GM12878 (cell line): ENCODE measurements around the gene PRKCB. TPM values are rescaled to one million over a fixed set of nuclear protein-coding genes. Genes with fewer than 3 reads are reported as not detected.

Source experiments
- ATAC-seq: fragments of 200-7000 bp; cut with Tn5 transposase; 3 replicates; pipeline ENCODE4 v1.9.1; 2020; ENCODE audit warnings: mild to moderate bottlenecking, moderate library complexity
- BruUV-seq: library from RNA; stranded (reverse); fragments of 400-500 nt; replicated peaks from 2 replicates; lab custom pipeline; 2021; lab: Mats Ljungman, UMichigan
- CTCF ChIA-PET: fragments of 300-600 bp; sonication (Branson Sonifier 250); formaldehyde crosslinking; extraction: SDS; loops from one replicate; lab custom pipeline; 2021; ENCODE audit warnings: inconsistent platforms; lab: Yijun Ruan, JAX
- POLR2A ChIA-PET: fragments of 350-600 bp; formaldehyde crosslinking; extraction: SDS; loops from one replicate; lab custom pipeline; 2021; ENCODE audit warnings: inconsistent platforms; lab: Charles Lee
- RAD21 ChIA-PET: fragments of 300-600 bp; sonication (Branson Sonifier 250); formaldehyde crosslinking; loops from one replicate; lab custom pipeline; 2023; ENCODE audit warnings: antibody characterized with exemption; ENCODE audit not compliant: unreplicated experiment; lab: Charles Lee
- SMC1A ChIA-PET: fragments of 300-600 bp; sonication (Branson Sonifier 250); formaldehyde crosslinking; loops from one replicate; lab custom pipeline; 2023; ENCODE audit not compliant: unreplicated experiment, uncharacterized antibody; lab: Charles Lee
- DNase-seq: peaks from one replicate; pipeline ENCODE4 v3.0.0-alpha.2; 2011; ENCODE audit warnings: low read depth, low spot score
- FAIRE-seq: peaks from 3 replicates; lab custom pipeline; 2011; peaks lifted over from hg19 to GRCh38; lab: Jason Lieb, UNC
- H2AFZ ChIP-seq: 2 replicates; pipeline ENCODE4 v1.6.0; 2011; ENCODE audit warnings: low read depth, low read length, control low read depth; ENCODE audit not compliant: control insufficient read depth
- H3K27ac ChIP-seq: 2 replicates; pipeline ENCODE4 v1.5.1; 2011; ENCODE audit warnings: control low read depth; ENCODE audit not compliant: control insufficient read depth, insufficient read depth
- H3K27me3 ChIP-seq, 2 experiments: replicated peaks in 1 of 2; 2 replicates each; pipeline versions ENCODE4 v1.6.0 to v1.6.1; 2011; ENCODE audit warnings: low read length in 1 of 2; ENCODE audit not compliant: control insufficient read depth in 2 of 2, insufficient read depth in 2 of 2
- H3K36me3 ChIP-seq, 2 experiments: 2 replicates each; pipeline ENCODE4 v1.5.1; 2011; ENCODE audit warnings: low read length in 1 of 2; ENCODE audit not compliant: control insufficient read depth in 2 of 2, insufficient read depth in 2 of 2
- H3K4me1 ChIP-seq: 2 replicates; pipeline ENCODE4 v1.6.1; 2011; ENCODE audit warnings: mild to moderate bottlenecking, low read length, moderate library complexity, mixed read lengths; ENCODE audit not compliant: control insufficient read depth, insufficient read depth
- H3K4me2 ChIP-seq: 2 replicates; pipeline ENCODE4 v1.6.0; 2011; ENCODE audit warnings: control low read depth; ENCODE audit not compliant: control insufficient read depth, insufficient read depth
- H3K4me3 ChIP-seq: fragments of 200-600 bp; sonication (generic); 2 replicates; pipeline ENCODE4 v1.5.1; 2016
- H3K79me2 ChIP-seq: 2 replicates; pipeline ENCODE4 v1.6.0; 2011; ENCODE audit warnings: low read length; ENCODE audit not compliant: control insufficient read depth, insufficient read depth
- H3K9ac ChIP-seq: 2 replicates; pipeline ENCODE4 v1.8.0; 2011; ENCODE audit warnings: low read length, control low read depth, mixed read lengths; ENCODE audit not compliant: control insufficient read depth, insufficient read depth
- H3K9me3 ChIP-seq: replicated peaks from 3 replicates; pipeline ENCODE4 v1.5.1; 2011; ENCODE audit warnings: mild to moderate bottlenecking, low read length; ENCODE audit not compliant: control insufficient read depth, insufficient read depth
- H4K20me1 ChIP-seq: 2 replicates; pipeline ENCODE4 v1.6.0; 2011; ENCODE audit not compliant: control insufficient read depth, insufficient read depth
- BMI1 ChIP-seq: fragments of 450-650 bp; IDR thresholded peaks from 2 replicates; pipeline ENCODE4 v1.6.1; 2016; ENCODE audit warnings: mild to moderate bottlenecking, moderate library complexity, borderline replicate concordance
- ESRRA ChIP-seq: IDR thresholded peaks from 2 replicates; pipeline ENCODE4 v1.6.1; 2012; ENCODE audit warnings: mild to moderate bottlenecking, low read length, improper control_type of control experiment
- EZH2 ChIP-seq: IDR thresholded peaks from 2 replicates; pipeline ENCODE4 v1.6.1; 2012; ENCODE audit warnings: low read depth, mild to moderate bottlenecking, control low read depth, inconsistent platforms, low read length, borderline replicate concordance; ENCODE audit not compliant: control insufficient read depth
- FOS ChIP-seq: IDR thresholded peaks from 3 replicates; pipeline ENCODE4 v1.6.1; 2011; ENCODE audit warnings: borderline replicate concordance; ENCODE audit not compliant: insufficient read length; ENCODE audit errors: extremely low read depth
- FOXM1 ChIP-seq: IDR thresholded peaks from 2 replicates; pipeline ENCODE4 v1.6.1; 2012; ENCODE audit warnings: low read depth, mild to moderate bottlenecking, inconsistent platforms, low read length, moderate library complexity
- HDAC2 ChIP-seq: fragments of 200-600 bp; sonication (generic); IDR thresholded peaks from 2 replicates; pipeline ENCODE4 v1.6.1; 2017
- IKZF2 ChIP-seq, 2 experiments: fragments of 450-650 bp; IDR thresholded peaks; 2 replicates each; pipeline ENCODE4 v1.6.1; 2017; ENCODE audit warnings: mild to moderate bottlenecking in 2 of 2, moderate library complexity in 2 of 2
- JUNB ChIP-seq: IDR thresholded peaks from 2 replicates; pipeline ENCODE4 v1.6.1; 2016; ENCODE audit warnings: antibody characterized with exemption, mild to moderate bottlenecking
- PML ChIP-seq: IDR thresholded peaks from 2 replicates; pipeline ENCODE4 v1.6.1; 2012; ENCODE audit warnings: low read length, inconsistent platforms
- POLR2A ChIP-seq: IDR thresholded peaks from 2 replicates; pipeline ENCODE4 v1.6.1; 2011; ENCODE audit warnings: low read depth, mild to moderate bottlenecking, low read length
- RUNX3 ChIP-seq: IDR thresholded peaks from 2 replicates; pipeline ENCODE4 v1.6.1; 2012; ENCODE audit warnings: low read length, inconsistent platforms
- SMAD5 ChIP-seq: IDR thresholded peaks from 2 replicates; pipeline ENCODE4 v1.6.1; 2016; ENCODE audit warnings: antibody characterized with exemption, low read depth
- STAT3 ChIP-seq: IDR thresholded peaks from 2 replicates; pipeline ENCODE4 v1.6.1; 2011; ENCODE audit warnings: low read depth, low read length, improper control_type of control experiment
- WGBS: methylation state at CpG from one replicate; pipeline ENCODE4 v1.1.6; 2016; ENCODE audit warnings: low lambda C conversion rate; ENCODE audit not compliant: insufficient replicate concordance, insufficient coverage; ENCODE audit errors: missing lambda C conversion rate; 5-methylcytosine and 5-hydroxymethylcytosine counted together
- in situ Hi-C: fragments of 300-500 bp; cut with MboI; formaldehyde crosslinking; loops from 9 replicates; pipeline ENCODE4 v1.14.3; 2018; ENCODE audit warnings: mixed read lengths
- intact Hi-C: fragments of 100-400 bp; cut with micrococcal nuclease; formaldehyde crosslinking; loops from one replicate; pipeline ENCODE4 v1.14.2; 2022; ENCODE audit not compliant: unreplicated experiment
- polyA plus RNA-seq, 11 experiments: library from polyadenylated mRNA; depleted of rRNA in 4 of 11; unstranded in 6 of 11; stranded (reverse) in 5 of 11; fragments of >200 nt; fragmentation: Nextera tagmentation in 4 of 11; fragmentation: Illumina TruSeq in 1 of 11; extraction: Ambion mirVana in 4 of 11; extraction: Trizol in 1 of 11; gene quantifications; 1 replicate in 1 of 11; 2 replicates in 10 of 11; pipeline versions ENCODE4 v1.2.1 to v1.2.3, GENCODE V29; 2011 to 2016; ENCODE audit warnings: inconsistent platforms in 2 of 11, missing spikeins in 2 of 11, low read depth in 1 of 11
- total RNA-seq, 4 experiments: library from RNA; depleted of rRNA in 3 of 4; stranded (reverse); fragments of >200 nt in 3 of 4; fragmentation: Illumina TruSeq in 1 of 4; extraction: Trizol in 1 of 4; gene quantifications; 2 replicates each; pipeline versions ENCODE4 v1.2.1 to v1.2.3, GENCODE V29; 2013 to 2021
- TF ChIP-seq, protein P1 (sequence below): IDR thresholded peaks from 2 replicates; pipeline ENCODE4 v1.6.1; 2011; ENCODE audit warnings: mild to moderate bottlenecking, low read depth, low read length, moderate library complexity; ENCODE audit not compliant: insufficient replicate concordance
- TF ChIP-seq, protein P2 (sequence below): fragments of 450-650 bp; IDR thresholded peaks from 2 replicates; pipeline ENCODE4 v1.6.1; 2017; ENCODE audit warnings: low read depth, mild to moderate bottlenecking, moderate library complexity

The PRKCB gene
- total and polyA plus RNA-seq, 10 of the 15 experiments (the other 5 are each of a cell fraction or from before 2014, with no cell fraction given): 21.4 to 158 (median 97.3) TPM

GRCh38 chr16:24075931-24076716, 240.3 kb downstream of the PRKCB start:
- Histone ChIP-seq H3K9me3 (no peaks in the 10 kb centered on the region), H3K9ac (no peak overlapping the region), H3K4me2 (no peak overlapping the region), H3K4me3 (no peak overlapping the region)
- FAIRE-seq (peak; percentile 35), DNase-seq (peak; percentile 21)
- RAD21 ChIA-PET: interaction anchor here (1.0 kb wide), 1 partner anchor 429 kb away, joined by 3 read pairs; no protein-coding TSS in a partner anchor
- TF ChIP-seq POLR2A: no peak
- no peak for TF ChIP-seq FOS
- 0 out of 2 replicates have a peak, but pooled peaks have one; percentile 10 for TF ChIP-seq JUNB
- no peak for TF ChIP-seq FOXM1
- no peak for TF ChIP-seq SMAD5
- TF ChIP-seq IKZF2 (IDR thresholded peaks at IDR 0.05): peak in 1 of 2 experiments; percentile 28; a peak in 1 of 4 replicates
- no peak for TF ChIP-seq EZH2
- no peak for TF ChIP-seq BMI1
- TF ChIP-seq RUNX3: 0 out of 2 replicates have a peak, but pooled peaks have one; percentile 9
- no peak for TF ChIP-seq HDAC2
- no peak for TF ChIP-seq STAT3
- no peak for TF ChIP-seq ESRRA
- TF ChIP-seq, protein P1, sequence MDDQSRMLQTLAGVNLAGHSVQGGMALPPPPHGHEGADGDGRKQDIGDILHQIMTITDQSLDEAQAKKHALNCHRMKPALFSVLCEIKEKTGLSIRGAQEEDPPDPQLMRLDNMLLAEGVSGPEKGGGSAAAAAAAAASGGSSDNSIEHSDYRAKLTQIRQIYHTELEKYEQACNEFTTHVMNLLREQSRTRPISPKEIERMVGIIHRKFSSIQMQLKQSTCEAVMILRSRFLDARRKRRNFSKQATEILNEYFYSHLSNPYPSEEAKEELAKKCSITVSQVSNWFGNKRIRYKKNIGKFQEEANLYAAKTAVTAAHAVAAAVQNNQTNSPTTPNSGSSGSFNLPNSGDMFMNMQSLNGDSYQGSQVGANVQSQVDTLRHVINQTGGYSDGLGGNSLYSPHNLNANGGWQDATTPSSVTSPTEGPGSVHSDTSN: no peak
- TF ChIP-seq, protein P2, sequence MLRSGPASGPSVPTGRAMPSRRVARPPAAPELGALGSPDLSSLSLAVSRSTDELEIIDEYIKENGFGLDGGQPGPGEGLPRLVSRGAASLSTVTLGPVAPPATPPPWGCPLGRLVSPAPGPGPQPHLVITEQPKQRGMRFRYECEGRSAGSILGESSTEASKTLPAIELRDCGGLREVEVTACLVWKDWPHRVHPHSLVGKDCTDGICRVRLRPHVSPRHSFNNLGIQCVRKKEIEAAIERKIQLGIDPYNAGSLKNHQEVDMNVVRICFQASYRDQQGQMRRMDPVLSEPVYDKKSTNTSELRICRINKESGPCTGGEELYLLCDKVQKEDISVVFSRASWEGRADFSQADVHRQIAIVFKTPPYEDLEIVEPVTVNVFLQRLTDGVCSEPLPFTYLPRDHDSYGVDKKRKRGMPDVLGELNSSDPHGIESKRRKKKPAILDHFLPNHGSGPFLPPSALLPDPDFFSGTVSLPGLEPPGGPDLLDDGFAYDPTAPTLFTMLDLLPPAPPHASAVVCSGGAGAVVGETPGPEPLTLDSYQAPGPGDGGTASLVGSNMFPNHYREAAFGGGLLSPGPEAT: no peak
- no peak for TF ChIP-seq PML
- TF ChIP-seq, all 136 proteins: peak for 3
- no peaks in the 10 kb centered on the region; the same call in 1 of the 2 replicates for H3K79me2 ChIP-seq
- no peak overlapping the region for H3K27ac ChIP-seq
- CTCF ChIA-PET: no interaction called here
- H2AFZ ChIP-seq: no peak overlapping the region
- H3K27me3 ChIP-seq: no peaks in the 10 kb centered on the region
- ATAC-seq: peak; percentile 70
- H3K36me3 ChIP-seq: peaks cover 6 to 9% of the 10 kb centered on the region in 2 experiments; a peak in 3 of 4 replicates
- SMC1A ChIA-PET: interaction anchor here (1.9 kb wide), 1 partner anchor 23 kb away, joined by 7 read pairs; no protein-coding TSS in a partner anchor
- POLR2A ChIA-PET: no interaction called here
- H4K20me1 ChIP-seq: peaks cover 3% of the 10 kb centered on the region; the same call in 1 of the 2 replicates
- in situ Hi-C loops (no loop called here), intact Hi-C loops (loop anchor here (10.0 kb wide), 1 partner anchor 429 kb away; no protein-coding TSS in a partner anchor)
- no TSS peak for BruUV-seq
- H3K4me1 ChIP-seq: peaks cover 21% of the 10 kb centered on the region
- 9% methylated on average over 6 of the region's 6 CpGs for WGBS
